Activated B cell treated with CpG ODN at 0.5 μM for 24 hours (primary cell): Measurements from ENCODE around the gene MOB2. TPM values are rescaled to one million over a fixed set of nuclear protein-coding genes. Genes with fewer than 3 reads are reported as not detected.
"Not testable (repeated sequence)": the region's sequence is repeated elsewhere in the genome, so short reads cannot be mapped to it uniquely, and the experiment has no call there.

ENCODE experiments used
- ATAC-seq: fragments of 200-7000 bp; cut with Tn5 transposase; one replicate; pipeline ENCODE4 v1.10.0; 2021; ENCODE audit warnings: low read depth, mild to moderate bottlenecking, moderate library complexity
- CTCF ChIA-PET: fragments of 350-600 bp; sonication (Branson Sonifier 250); formaldehyde crosslinking; loops from one replicate; lab custom pipeline; 2021; ENCODE audit warnings: antibody characterized with exemption; lab: Charles Lee
- POLR2A ChIA-PET: fragments of 350-600 bp; sonication (Branson Sonifier 250); formaldehyde crosslinking; loops from one replicate; lab custom pipeline; 2021; ENCODE audit warnings: antibody characterized with exemption; lab: Charles Lee
- DNase-seq: peaks from one replicate; pipeline ENCODE4 v3.0.0; 2022
- H3K27ac Mint-ChIP-seq: one replicate; pipeline ENCODE4 v1.8.0; 2020; ENCODE audit warnings: mixed read lengths
- H3K27me3 Mint-ChIP-seq: one replicate; pipeline ENCODE4 v1.8.0; 2021; ENCODE audit warnings: mixed read lengths
- H3K36me3 Mint-ChIP-seq: one replicate; pipeline ENCODE4 v1.8.0; 2021; ENCODE audit warnings: low read depth, mixed read lengths
- H3K4me1 Mint-ChIP-seq: one replicate; pipeline ENCODE4 v1.8.0; 2021; ENCODE audit warnings: mixed read lengths
- H3K4me3 Mint-ChIP-seq: one replicate; pipeline ENCODE4 v1.8.0; 2020; ENCODE audit warnings: mild to moderate bottlenecking, mixed read lengths
- H3K9me3 Mint-ChIP-seq: one replicate; pipeline ENCODE4 v1.8.0; 2020; ENCODE audit warnings: mixed read lengths
- CTCF ChIP-seq: fragments of 200-600 bp; IDR thresholded peaks from one replicate; pipeline ENCODE4 v1.8.0; 2022; ENCODE audit warnings: antibody characterized with exemption, mild to moderate bottlenecking
- intact Hi-C: fragments of 100-400 bp; cut with micrococcal nuclease; formaldehyde crosslinking; loops from one replicate; pipeline ENCODE4 v1.15.1; 2024
- total RNA-seq: library from RNA; stranded (reverse); gene quantifications from 2 replicates; pipeline ENCODE4 v1.2.3, GENCODE V29; 2022

MOB2 gene
- total RNA-seq, 1 donor from 2014 or later: 29.5 TPM

GRCh38 chr11:1438261-1438966 is 48.2 kb downstream of the MOB2 start:
- no peak for ATAC-seq

GRCh38 chr11:1437500-1437899 is 49.1 kb downstream of the MOB2 start:
- intact Hi-C loops: no loop called here
- Mint-ChIP-seq H3K4me3 (no peak overlapping the region), H3K4me1 (no peaks in the 10 kb centered on the region), H3K36me3 (no peaks in the 10 kb centered on the region), H3K27ac (no peak overlapping the region), H3K27me3 (no peaks in the 10 kb centered on the region), H3K9me3 (no peaks in the 10 kb centered on the region)
- ATAC-seq (no peak), DNase-seq (no peak)
- no peak for TF ChIP-seq CTCF
- CTCF ChIA-PET: no interaction called here
- POLR2A ChIA-PET: no interaction called here

More at GRCh38 chr11:1438261-1438966, 48.2 kb downstream of the MOB2 start:
- Mint-ChIP-seq H3K4me3 (no peak overlapping the region), H3K4me1 (no peaks in the 10 kb centered on the region), H3K9me3 (no peaks in the 10 kb centered on the region), H3K27me3 (no peaks in the 10 kb centered on the region), H3K36me3 (no peaks in the 10 kb centered on the region), H3K27ac (no peak overlapping the region)
- intact Hi-C loops: no loop called here
- no peak for DNase-seq
- CTCF ChIA-PET: no interaction called here
- POLR2A ChIA-PET: no interaction called here
- no peak for TF ChIP-seq CTCF

- H3K27me3 Mint-ChIP-seq: no peaks in the 10 kb centered on the region
- no peaks in the 10 kb centered on the region for H3K9me3 Mint-ChIP-seq
- DNase-seq (no peak), ATAC-seq (no peak)
- TF ChIP-seq CTCF: no peak
- no peak overlapping the region for H3K27ac Mint-ChIP-seq
- intact Hi-C loops: no loop called here
- no peaks in the 10 kb centered on the region for H3K4me1 Mint-ChIP-seq
- POLR2A ChIA-PET: interaction anchor here (0.6 kb wide), 1 partner anchor 138 kb away, joined by 3 read pairs; no protein-coding TSS in a partner anchor
- no peak overlapping the region for H3K4me3 Mint-ChIP-seq
- CTCF ChIA-PET: no interaction called here
- no peaks in the 10 kb centered on the region for H3K36me3 Mint-ChIP-seq
These were observed 50.0 kb downstream of the MOB2 start for GRCh38 chr11:1436468-1437039.

- POLR2A ChIA-PET: interaction anchor here (0.6 kb wide), 1 partner anchor 138 kb away, joined by 3 read pairs; no protein-coding TSS in a partner anchor
- CTCF ChIA-PET: no interaction called here
- no peak for TF ChIP-seq CTCF
- ATAC-seq (no peak), DNase-seq (no peak)
- no peaks in the 10 kb centered on the region for H3K4me1 Mint-ChIP-seq
- H3K36me3 Mint-ChIP-seq: no peaks in the 10 kb centered on the region
- H3K27me3 Mint-ChIP-seq: no peaks in the 10 kb centered on the region
- H3K4me3 Mint-ChIP-seq: no peak overlapping the region
- H3K9me3 Mint-ChIP-seq: no peaks in the 10 kb centered on the region
- no peak overlapping the region for H3K27ac Mint-ChIP-seq
- intact Hi-C loops: no loop called here
These were observed 50.6 kb downstream of the MOB2 start for GRCh38 chr11:1435820-1436467.

GRCh38 chr11:1435479-1435819 is 51.1 kb downstream of the MOB2 start:
- CTCF ChIA-PET, intact Hi-C loops, H3K4me3 Mint-ChIP-seq, POLR2A ChIA-PET, DNase-seq, ATAC-seq, H3K9me3 Mint-ChIP-seq, H3K36me3 Mint-ChIP-seq, H3K4me1 Mint-ChIP-seq, H3K27ac Mint-ChIP-seq, H3K27me3 Mint-ChIP-seq: not testable (repeated sequence)
